K562 (cell line): ENCODE data around the gene FREM3. TPM values are rescaled to one million over a fixed set of nuclear protein-coding genes. Genes with fewer than 3 reads are reported as not detected.

ENCODE experiments used
- ATAC-seq: fragments of 200-7000 bp; cut with Tn5 transposase; 3 replicates; pipeline ENCODE4 v1.9.1; 2020; ENCODE audit warnings: moderate library complexity
- BruUV-seq: library from RNA; stranded (reverse); fragments of 400-500 nt; replicated peaks from 2 replicates; lab custom pipeline; 2021; lab: Mats Ljungman, UMichigan
- CTCF ChIA-PET: fragments of 300-600 bp; formaldehyde crosslinking; extraction: SDS; loops from one replicate; lab custom pipeline; 2021; ENCODE audit warnings: low intra/inter-chr PET ratio; lab: Yijun Ruan, JAX
- POLR2A ChIA-PET: fragments of 300-600, 350-650 bp; sonication (Branson Sonifier 250); formaldehyde crosslinking; extraction: SDS; loops from one replicate; lab custom pipeline; 2021; ENCODE audit warnings: antibody characterized with exemption, inconsistent platforms; lab: Yijun Ruan, JAX
- DNase-seq, 4 experiments: peaks; one replicate each; pipeline versions ENCODE4 v3.0.0 to v3.0.0-alpha.2; 2011 to 2018; ENCODE audit warnings: low spot score in 3 of 4, mixed read lengths in 3 of 4; ENCODE audit errors: extremely low read depth in 1 of 4
- FAIRE-seq: peaks from 2 replicates; lab custom pipeline; 2011; peaks lifted over from hg19 to GRCh38; lab: Jason Lieb, UNC
- H2AFZ ChIP-seq: 2 replicates; pipeline ENCODE4 v1.6.0; 2011; ENCODE audit warnings: low read depth, low read length, control low read depth, inconsistent platforms
- H3K27ac ChIP-seq: fragments of 200-600 bp; 3 replicates; pipeline ENCODE4 v1.8.0; 2011; ENCODE audit warnings: low read depth, mild to moderate bottlenecking, control low read depth, inconsistent platforms, low read length, moderate library complexity, mixed read lengths; ENCODE audit errors: extremely low read depth
- H3K27me3 ChIP-seq, 2 experiments: fragments of 300-600 bp in 1 of 2; 2 replicates in 1 of 2; 3 replicates in 1 of 2; pipeline versions ENCODE4 v1.6.0 to v1.8.0; 2011; ENCODE audit warnings: inconsistent platforms in 2 of 2, low read length in 2 of 2, mild to moderate bottlenecking in 1 of 2, mixed read lengths in 1 of 2, moderate library complexity in 1 of 2; ENCODE audit not compliant: control insufficient read depth in 2 of 2, insufficient read depth in 2 of 2
- H3K36me3 ChIP-seq: fragments of 300-600 bp; 3 replicates; pipeline ENCODE4 v1.8.0; 2011; ENCODE audit warnings: mild to moderate bottlenecking, low read length, inconsistent platforms; ENCODE audit not compliant: control insufficient read depth, insufficient read depth
- H3K4me1 ChIP-seq, 2 experiments: fragments of 200-600 bp in 1 of 2; replicated peaks in 1 of 2; 2 replicates in 1 of 2; 3 replicates in 1 of 2; pipeline versions ENCODE4 v1.5.1 to v1.8.0; 2011; ENCODE audit warnings: inconsistent platforms in 2 of 2, low read length in 2 of 2, mild to moderate bottlenecking in 1 of 2, mixed read lengths in 1 of 2, moderate library complexity in 1 of 2; ENCODE audit not compliant: control insufficient read depth in 2 of 2, insufficient read depth in 2 of 2
- H3K4me2 ChIP-seq: 2 replicates; pipeline ENCODE4 v1.6.1; 2011; ENCODE audit warnings: low read length, control low read depth, inconsistent platforms, mixed read lengths; ENCODE audit not compliant: insufficient read depth
- H3K4me3 ChIP-seq: fragments of 200-600 bp; sonication (generic), shearing (Covaris generic); 2 replicates; pipeline ENCODE4 v1.5.1; 2016; ENCODE audit warnings: control low read depth, inconsistent platforms
- H3K79me2 ChIP-seq: fragments of 200-600 bp; 3 replicates; pipeline ENCODE4 v1.8.0; 2011; ENCODE audit warnings: low read length, inconsistent platforms; ENCODE audit not compliant: control insufficient read depth, insufficient read depth
- H3K9ac ChIP-seq, 2 experiments: 2 replicates each; pipeline versions ENCODE4 v1.6.0 to v1.6.1; 2011; ENCODE audit warnings: low read depth in 2 of 2, low read length in 2 of 2, control low read depth in 1 of 2, inconsistent platforms in 1 of 2, mild to moderate bottlenecking in 1 of 2, mixed read lengths in 1 of 2; ENCODE audit not compliant: insufficient read depth in 1 of 2
- H3K9me1 ChIP-seq: one replicate; pipeline ENCODE4 v1.6.0; 2011; ENCODE audit warnings: inconsistent platforms, mild to moderate bottlenecking, low read length, moderate library complexity; ENCODE audit not compliant: control insufficient read depth, insufficient read depth
- H3K9me3 ChIP-seq: replicated peaks from 2 replicates; pipeline ENCODE4 v1.5.1; 2011; ENCODE audit warnings: low read depth, low read length, inconsistent platforms; ENCODE audit not compliant: control insufficient read depth, insufficient read depth
- H4K20me1 ChIP-seq: replicated peaks from 2 replicates; pipeline ENCODE4 v1.6.1; 2011; ENCODE audit warnings: low read length, inconsistent platforms, mixed read lengths; ENCODE audit not compliant: control insufficient read depth, insufficient read depth
- HIVEP1 ChIP-seq: fragments of 250-450 bp; sonication (Bioruptor Pico); IDR thresholded peaks from 2 replicates; pipeline ENCODE4 v1.4.0; 2020; ENCODE audit warnings: mild to moderate bottlenecking
- HOXB6 ChIP-seq: fragments of 250-450 bp; sonication (Bioruptor Pico); IDR thresholded peaks from 2 replicates; pipeline ENCODE4 v1.5.1; 2022; ENCODE audit warnings: mild to moderate bottlenecking, borderline replicate concordance
- PTTG1 ChIP-seq: fragments of 450-650 bp; IDR thresholded peaks from 2 replicates; pipeline ENCODE4 v1.6.1; 2016; ENCODE audit warnings: low read depth, mild to moderate bottlenecking, missing genetic modification characterization, missing compliant biosample characterization
- YY1 ChIP-seq, 3 experiments: IDR thresholded peaks; 2 replicates each; pipeline ENCODE4 v1.6.1; 2011; ENCODE audit warnings: low read length in 2 of 3, mild to moderate bottlenecking in 2 of 3, moderate library complexity in 2 of 3, borderline replicate concordance in 1 of 3, control low read depth in 1 of 3, low read depth in 1 of 3; ENCODE audit not compliant: insufficient read depth in 3 of 3, insufficient replicate concordance in 2 of 3, control insufficient read depth in 1 of 3, insufficient read length in 1 of 3; ENCODE audit errors: extremely low read depth in 1 of 3
- WGBS: fragments of 100-300 bp; shearing (Covaris generic); methylation state at CpG from one replicate; pipeline ENCODE4 v1.1.6; 2016; ENCODE audit warnings: low coverage, mixed read lengths; ENCODE audit not compliant: insufficient coverage; ENCODE audit errors: missing lambda C conversion rate; 5-methylcytosine and 5-hydroxymethylcytosine counted together
- in situ Hi-C: fragments of 300-500 bp; cut with MboI; formaldehyde crosslinking; loops from 4 replicates; pipeline ENCODE4 v1.15.0; 2018; ENCODE audit warnings: inconsistent platforms, mixed read lengths
- intact Hi-C: fragments of 100-400 bp; cut with micrococcal nuclease; formaldehyde crosslinking; loops from 2 replicates; pipeline ENCODE4 v1.14.2; 2022
- polyA plus RNA-seq, 8 experiments: library from polyadenylated mRNA; depleted of rRNA in 4 of 8; stranded (reverse) in 5 of 8; unstranded in 3 of 8; fragments of >200 nt; fragmentation: Nextera tagmentation in 2 of 8; fragmentation: Illumina TruSeq in 1 of 8; extraction: Ambion mirVana in 2 of 8; extraction: Trizol in 1 of 8; gene quantifications; 2 replicates each; pipeline versions ENCODE4 v1.2.1 to v1.2.3, GENCODE V29; 2011 to 2014; ENCODE audit warnings: inconsistent platforms in 1 of 8, missing spikeins in 1 of 8
- total RNA-seq, 7 experiments: library from RNA; depleted of rRNA in 6 of 7; stranded (reverse); fragments of >200 nt in 6 of 7; fragmentation: Illumina TruSeq in 2 of 7; extraction: Trizol in 2 of 7; gene quantifications; 2 replicates each; pipeline versions ENCODE4 v1.2.1 to v1.2.3, GENCODE V29; 2011 to 2021; ENCODE audit warnings: low replicate concordance in 1 of 7
- TF ChIP-seq, protein P1 (sequence below): fragments of 200-800 bp; sonication (Bioruptor generic); IDR thresholded peaks from 2 replicates; pipeline ENCODE4 v1.6.1; 2017; ENCODE audit warnings: missing genetic modification characterization, missing compliant biosample characterization
- TF ChIP-seq, protein P2 (sequence below): fragments of 450-650 bp; IDR thresholded peaks from 2 replicates; pipeline ENCODE4 v1.6.1; 2018; ENCODE audit not compliant: partially characterized antibody
- TF ChIP-seq, protein P3 (sequence below): fragments of 450-650 bp; formaldehyde crosslinking; IDR thresholded peaks from 2 replicates; pipeline ENCODE4 v1.4.0; 2020; ENCODE audit warnings: mild to moderate bottlenecking, mixed read lengths
- TF ChIP-seq, protein P4 (sequence below): fragments of 250-450 bp; sonication (Bioruptor Pico); IDR thresholded peaks from 2 replicates; pipeline ENCODE4 v1.4.0; 2020; ENCODE audit warnings: borderline replicate concordance
- TF ChIP-seq, protein P5 (sequence below): fragments of 250-450 bp; sonication (Bioruptor Pico); IDR thresholded peaks from 2 replicates; pipeline ENCODE4 v1.8.0; 2022; ENCODE audit warnings: inconsistent platforms

The FREM3 gene
- total and polyA plus RNA-seq, 9 of the 15 experiments (the other 6 are each of a cell fraction or from before 2014, with no cell fraction given) = not detected

DNA sequence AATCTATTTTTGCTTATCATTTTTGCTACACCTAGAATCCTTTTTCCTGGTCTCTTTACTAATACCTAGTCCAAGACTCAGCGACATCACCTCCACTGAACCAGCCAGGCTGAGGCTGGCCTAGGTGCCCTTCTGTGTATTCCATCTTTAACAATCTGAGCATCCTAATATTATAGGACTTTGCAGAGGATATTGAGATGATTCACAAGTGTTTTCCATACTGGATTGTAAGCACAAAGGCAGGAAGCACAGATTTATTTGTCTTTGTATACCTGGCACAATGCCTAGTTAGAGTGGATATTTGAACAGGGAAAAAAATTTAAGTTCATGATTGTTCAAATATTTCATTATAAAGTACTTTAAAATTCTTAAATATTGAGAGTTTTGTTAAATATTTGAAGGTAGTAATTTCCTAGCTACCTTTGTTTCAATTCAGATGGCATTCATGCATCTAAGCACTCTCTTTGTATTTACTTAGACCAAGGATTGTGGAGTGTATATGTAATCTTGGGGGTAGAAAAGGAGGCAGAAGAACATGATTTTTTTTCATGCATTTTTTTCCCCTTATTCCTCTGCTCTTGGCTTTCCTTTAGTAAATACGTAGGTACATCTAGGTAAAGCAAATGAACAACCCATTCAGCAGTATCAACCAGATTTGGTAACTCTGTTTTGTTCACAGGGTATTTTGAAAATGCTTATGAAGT is 168.5 kb downstream of the FREM3 start:
- H3K9ac ChIP-seq = no peak overlapping the region
- TF ChIP-seq YY1 (IDR thresholded peaks at IDR 0.05; ENCODE audit: borderline replicate concordance in 1 of 3, control insufficient read depth in 1 of 3, extremely low read depth in 1 of 3, insufficient read depth in 3 of 3, insufficient read length in 1 of 3, insufficient replicate concordance in 2 of 3, low read depth in 1 of 3, low read length in 2 of 3) (no peak), HIVEP1 (CRISPR knock-in tag) (no peak), HOXB6 (no peak), PTTG1 (tag) (no peak)
- TF ChIP-seq, protein P1, sequence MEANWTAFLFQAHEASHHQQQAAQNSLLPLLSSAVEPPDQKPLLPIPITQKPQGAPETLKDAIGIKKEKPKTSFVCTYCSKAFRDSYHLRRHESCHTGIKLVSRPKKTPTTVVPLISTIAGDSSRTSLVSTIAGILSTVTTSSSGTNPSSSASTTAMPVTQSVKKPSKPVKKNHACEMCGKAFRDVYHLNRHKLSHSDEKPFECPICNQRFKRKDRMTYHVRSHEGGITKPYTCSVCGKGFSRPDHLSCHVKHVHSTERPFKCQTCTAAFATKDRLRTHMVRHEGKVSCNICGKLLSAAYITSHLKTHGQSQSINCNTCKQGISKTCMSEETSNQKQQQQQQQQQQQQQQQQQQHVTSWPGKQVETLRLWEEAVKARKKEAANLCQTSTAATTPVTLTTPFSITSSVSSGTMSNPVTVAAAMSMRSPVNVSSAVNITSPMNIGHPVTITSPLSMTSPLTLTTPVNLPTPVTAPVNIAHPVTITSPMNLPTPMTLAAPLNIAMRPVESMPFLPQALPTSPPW (CRISPR knock-in tag) = no peak
- TF ChIP-seq, protein P2, sequence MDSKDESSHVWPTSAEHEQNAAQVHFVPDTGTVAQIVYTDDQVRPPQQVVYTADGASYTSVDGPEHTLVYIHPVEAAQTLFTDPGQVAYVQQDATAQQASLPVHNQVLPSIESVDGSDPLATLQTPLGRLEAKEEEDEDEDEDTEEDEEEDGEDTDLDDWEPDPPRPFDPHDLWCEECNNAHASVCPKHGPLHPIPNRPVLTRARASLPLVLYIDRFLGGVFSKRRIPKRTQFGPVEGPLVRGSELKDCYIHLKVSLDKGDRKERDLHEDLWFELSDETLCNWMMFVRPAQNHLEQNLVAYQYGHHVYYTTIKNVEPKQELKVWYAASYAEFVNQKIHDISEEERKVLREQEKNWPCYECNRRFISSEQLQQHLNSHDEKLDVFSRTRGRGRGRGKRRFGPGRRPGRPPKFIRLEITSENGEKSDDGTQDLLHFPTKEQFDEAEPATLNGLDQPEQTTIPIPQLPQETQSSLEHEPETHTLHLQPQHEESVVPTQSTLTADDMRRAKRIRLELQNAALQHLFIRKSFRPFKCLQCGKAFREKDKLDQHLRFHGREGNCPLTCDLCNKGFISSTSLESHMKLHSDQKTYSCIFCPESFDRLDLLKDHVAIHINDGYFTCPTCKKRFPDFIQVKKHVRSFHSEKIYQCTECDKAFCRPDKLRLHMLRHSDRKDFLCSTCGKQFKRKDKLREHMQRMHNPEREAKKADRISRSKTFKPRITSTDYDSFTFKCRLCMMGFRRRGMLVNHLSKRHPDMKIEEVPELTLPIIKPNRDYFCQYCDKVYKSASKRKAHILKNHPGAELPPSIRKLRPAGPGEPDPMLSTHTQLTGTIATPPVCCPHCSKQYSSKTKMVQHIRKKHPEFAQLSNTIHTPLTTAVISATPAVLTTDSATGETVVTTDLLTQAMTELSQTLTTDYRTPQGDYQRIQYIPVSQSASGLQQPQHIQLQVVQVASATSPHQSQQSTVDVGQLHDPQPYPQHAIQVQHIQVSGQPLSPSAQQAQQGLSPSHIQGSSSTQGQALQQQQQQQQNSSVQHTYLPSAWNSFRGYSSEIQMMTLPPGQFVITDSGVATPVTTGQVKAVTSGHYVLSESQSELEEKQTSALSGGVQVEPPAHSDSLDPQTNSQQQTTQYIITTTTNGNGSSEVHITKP = no peak
- TF ChIP-seq, protein P3, sequence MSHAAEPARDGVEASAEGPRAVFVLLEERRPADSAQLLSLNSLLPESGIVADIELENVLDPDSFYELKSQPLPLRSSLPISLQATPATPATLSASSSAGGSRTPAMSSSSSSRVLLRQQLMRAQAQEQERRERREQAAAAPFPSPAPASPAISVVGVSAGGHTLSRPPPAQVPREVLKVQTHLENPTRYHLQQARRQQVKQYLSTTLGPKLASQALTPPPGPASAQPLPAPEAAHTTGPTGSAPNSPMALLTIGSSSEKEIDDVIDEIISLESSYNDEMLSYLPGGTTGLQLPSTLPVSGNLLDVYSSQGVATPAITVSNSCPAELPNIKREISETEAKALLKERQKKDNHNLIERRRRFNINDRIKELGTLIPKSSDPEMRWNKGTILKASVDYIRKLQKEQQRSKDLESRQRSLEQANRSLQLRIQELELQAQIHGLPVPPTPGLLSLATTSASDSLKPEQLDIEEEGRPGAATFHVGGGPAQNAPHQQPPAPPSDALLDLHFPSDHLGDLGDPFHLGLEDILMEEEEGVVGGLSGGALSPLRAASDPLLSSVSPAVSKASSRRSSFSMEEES = no peak
- TF ChIP-seq, protein P4, sequence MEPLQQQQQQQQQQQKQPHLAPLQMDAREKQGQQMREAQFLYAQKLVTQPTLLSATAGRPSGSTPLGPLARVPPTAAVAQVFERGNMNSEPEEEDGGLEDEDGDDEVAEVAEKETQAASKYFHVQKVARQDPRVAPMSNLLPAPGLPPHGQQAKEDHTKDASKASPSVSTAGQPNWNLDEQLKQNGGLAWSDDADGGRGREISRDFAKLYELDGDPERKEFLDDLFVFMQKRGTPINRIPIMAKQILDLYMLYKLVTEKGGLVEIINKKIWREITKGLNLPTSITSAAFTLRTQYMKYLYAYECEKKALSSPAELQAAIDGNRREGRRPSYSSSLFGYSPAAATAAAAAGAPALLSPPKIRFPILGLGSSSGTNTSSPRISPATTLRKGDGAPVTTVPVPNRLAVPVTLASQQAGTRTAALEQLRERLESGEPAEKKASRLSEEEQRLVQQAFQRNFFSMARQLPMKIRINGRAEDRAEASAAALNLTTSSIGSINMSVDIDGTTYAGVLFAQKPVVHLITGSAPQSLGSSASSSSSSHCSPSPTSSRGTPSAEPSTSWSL (CRISPR knock-in tag) = no peak
- TF ChIP-seq, protein P5, sequence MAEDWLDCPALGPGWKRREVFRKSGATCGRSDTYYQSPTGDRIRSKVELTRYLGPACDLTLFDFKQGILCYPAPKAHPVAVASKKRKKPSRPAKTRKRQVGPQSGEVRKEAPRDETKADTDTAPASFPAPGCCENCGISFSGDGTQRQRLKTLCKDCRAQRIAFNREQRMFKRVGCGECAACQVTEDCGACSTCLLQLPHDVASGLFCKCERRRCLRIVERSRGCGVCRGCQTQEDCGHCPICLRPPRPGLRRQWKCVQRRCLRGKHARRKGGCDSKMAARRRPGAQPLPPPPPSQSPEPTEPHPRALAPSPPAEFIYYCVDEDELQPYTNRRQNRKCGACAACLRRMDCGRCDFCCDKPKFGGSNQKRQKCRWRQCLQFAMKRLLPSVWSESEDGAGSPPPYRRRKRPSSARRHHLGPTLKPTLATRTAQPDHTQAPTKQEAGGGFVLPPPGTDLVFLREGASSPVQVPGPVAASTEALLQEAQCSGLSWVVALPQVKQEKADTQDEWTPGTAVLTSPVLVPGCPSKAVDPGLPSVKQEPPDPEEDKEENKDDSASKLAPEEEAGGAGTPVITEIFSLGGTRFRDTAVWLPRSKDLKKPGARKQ = no peak

More for the DNA sequence above, 168.5 kb downstream of the FREM3 start:
- H3K9me3 ChIP-seq = no peaks in the 10 kb centered on the region
- DNase-seq (no peak), FAIRE-seq (no peak), ATAC-seq (no peak)
- ChIA-PET CTCF (no interaction called here), POLR2A (no interaction called here)
- H3K4me1 ChIP-seq = no peaks in the 10 kb centered on the region
- intact Hi-C loops (no loop called here), in situ Hi-C loops (no loop called here)
- H4K20me1 ChIP-seq = no peaks in the 10 kb centered on the region
- no peak overlapping the region for H3K4me2 ChIP-seq
- H3K9me1 ChIP-seq = no peaks in the 10 kb centered on the region
- no peak overlapping the region for H2AFZ ChIP-seq
- 96% methylated on average over 2 of the region's 2 CpGs for WGBS
- no peaks in the 10 kb centered on the region for H3K27me3 ChIP-seq
- no peaks in the 10 kb centered on the region for H3K79me2 ChIP-seq
- no TSS peak for BruUV-seq
- peaks cover 95% of the 10 kb centered on the region for H3K36me3 ChIP-seq
- no peak overlapping the region for H3K27ac ChIP-seq
- H3K4me3 ChIP-seq = no peak overlapping the region
